ENCODE results near the gene ALOX5. TPM values are rescaled to one million over a fixed set of nuclear protein-coding genes. Genes with fewer than 3 reads are reported as not detected.

ALOX5 gene
- total and polyA plus RNA-seq, 10 of the 15 experiments (the other 5 are each of a cell fraction or from before 2014, with no cell fraction given): 0.43 to 102 (median 34.2) TPM

DNA sequence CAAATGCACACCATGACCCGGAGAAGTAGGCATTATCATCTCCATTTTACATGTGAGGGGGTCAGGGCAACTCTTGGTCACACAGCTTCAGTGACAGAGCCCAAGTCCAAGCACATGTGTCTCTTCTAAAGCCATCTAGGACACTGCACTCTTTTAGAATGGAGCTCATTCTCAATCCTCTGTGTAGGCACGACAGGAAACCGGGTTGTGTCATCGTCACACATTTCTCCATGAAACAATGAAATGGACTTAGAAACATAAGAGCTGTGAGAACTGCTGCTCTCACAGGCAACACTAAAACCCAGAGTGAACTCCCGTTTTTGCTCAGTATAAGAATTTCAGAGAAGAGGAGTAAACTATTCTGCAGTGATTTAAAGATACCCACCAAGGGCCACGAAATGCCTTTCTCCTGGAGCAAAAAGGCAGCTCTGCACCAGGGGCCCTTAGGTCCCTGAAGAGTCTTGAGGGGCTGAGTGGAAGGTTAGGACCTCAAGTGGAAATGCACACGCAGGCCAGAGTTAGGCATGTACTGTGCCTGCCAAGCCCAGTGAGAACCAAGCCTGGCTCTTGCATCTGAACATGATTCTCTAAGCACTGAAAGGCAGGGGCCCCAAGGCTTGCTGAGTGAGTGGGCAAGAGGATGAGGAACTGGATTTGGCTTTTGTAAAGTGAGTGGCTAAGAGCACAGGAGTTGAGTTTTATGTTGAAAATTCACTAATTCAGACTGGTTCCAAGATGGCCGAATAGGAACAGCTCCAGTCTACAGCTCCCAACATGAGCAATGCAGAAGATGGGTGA, 13.3 kb downstream of the ALOX5 start:
- FAIRE-seq (no peak), DNase-seq (ENCODE audit: low read depth, low spot score) (no peak), ATAC-seq (no peak)
- Histone ChIP-seq H3K4me2 (ENCODE audit: control insufficient read depth, insufficient read depth) (no peak overlapping the region), H4K20me1 (ENCODE audit: control insufficient read depth, insufficient read depth) (no peaks in the 10 kb centered on the region), H2AFZ (ENCODE audit: control insufficient read depth, low read depth, low read length) (no peak overlapping the region), H3K27me3 (replicated peaks in 1 of 2; ENCODE audit: control insufficient read depth in 2 of 2, insufficient read depth in 2 of 2, low read length in 1 of 2) (no peaks in the 10 kb centered on the region), H3K27ac (ENCODE audit: control insufficient read depth, insufficient read depth) (no peak overlapping the region), H3K9me3 (replicated peaks; ENCODE audit: control insufficient read depth, insufficient read depth, low read length) (no peaks in the 10 kb centered on the region; the same call in 2 of the 3 replicates), H3K36me3 (ENCODE audit: control insufficient read depth in 2 of 2, insufficient read depth in 2 of 2, low read length in 1 of 2) (peaks cover 0 to 21% of the 10 kb centered on the region in 2 experiments; a peak in 1 of 4 replicates), H3K79me2 (ENCODE audit: control insufficient read depth, insufficient read depth, low read length) (no peaks in the 10 kb centered on the region), H3K9ac (ENCODE audit: control insufficient read depth, insufficient read depth, low read length) (no peak overlapping the region), H3K4me1 (ENCODE audit: control insufficient read depth, insufficient read depth, low read length) (no peaks in the 10 kb centered on the region), H3K4me3 (no peak overlapping the region)
- RAD21 ChIA-PET (ENCODE audit: unreplicated experiment): no interaction called here
- in situ Hi-C loops (cut with MboI) (no loop called here), intact Hi-C loops (cut with micrococcal nuclease; ENCODE audit: unreplicated experiment) (no loop called here)
- CTCF ChIA-PET: no interaction called here
- SMC1A ChIA-PET (ENCODE audit: uncharacterized antibody, unreplicated experiment): no interaction called here
- WGBS (ENCODE audit: insufficient coverage, insufficient replicate concordance, low lambda C conversion rate, missing lambda C conversion rate): 91% methylated on average over 8 of the region's 8 CpGs
- POLR2A ChIA-PET: no interaction called here
- TF ChIP-seq, protein P1, sequence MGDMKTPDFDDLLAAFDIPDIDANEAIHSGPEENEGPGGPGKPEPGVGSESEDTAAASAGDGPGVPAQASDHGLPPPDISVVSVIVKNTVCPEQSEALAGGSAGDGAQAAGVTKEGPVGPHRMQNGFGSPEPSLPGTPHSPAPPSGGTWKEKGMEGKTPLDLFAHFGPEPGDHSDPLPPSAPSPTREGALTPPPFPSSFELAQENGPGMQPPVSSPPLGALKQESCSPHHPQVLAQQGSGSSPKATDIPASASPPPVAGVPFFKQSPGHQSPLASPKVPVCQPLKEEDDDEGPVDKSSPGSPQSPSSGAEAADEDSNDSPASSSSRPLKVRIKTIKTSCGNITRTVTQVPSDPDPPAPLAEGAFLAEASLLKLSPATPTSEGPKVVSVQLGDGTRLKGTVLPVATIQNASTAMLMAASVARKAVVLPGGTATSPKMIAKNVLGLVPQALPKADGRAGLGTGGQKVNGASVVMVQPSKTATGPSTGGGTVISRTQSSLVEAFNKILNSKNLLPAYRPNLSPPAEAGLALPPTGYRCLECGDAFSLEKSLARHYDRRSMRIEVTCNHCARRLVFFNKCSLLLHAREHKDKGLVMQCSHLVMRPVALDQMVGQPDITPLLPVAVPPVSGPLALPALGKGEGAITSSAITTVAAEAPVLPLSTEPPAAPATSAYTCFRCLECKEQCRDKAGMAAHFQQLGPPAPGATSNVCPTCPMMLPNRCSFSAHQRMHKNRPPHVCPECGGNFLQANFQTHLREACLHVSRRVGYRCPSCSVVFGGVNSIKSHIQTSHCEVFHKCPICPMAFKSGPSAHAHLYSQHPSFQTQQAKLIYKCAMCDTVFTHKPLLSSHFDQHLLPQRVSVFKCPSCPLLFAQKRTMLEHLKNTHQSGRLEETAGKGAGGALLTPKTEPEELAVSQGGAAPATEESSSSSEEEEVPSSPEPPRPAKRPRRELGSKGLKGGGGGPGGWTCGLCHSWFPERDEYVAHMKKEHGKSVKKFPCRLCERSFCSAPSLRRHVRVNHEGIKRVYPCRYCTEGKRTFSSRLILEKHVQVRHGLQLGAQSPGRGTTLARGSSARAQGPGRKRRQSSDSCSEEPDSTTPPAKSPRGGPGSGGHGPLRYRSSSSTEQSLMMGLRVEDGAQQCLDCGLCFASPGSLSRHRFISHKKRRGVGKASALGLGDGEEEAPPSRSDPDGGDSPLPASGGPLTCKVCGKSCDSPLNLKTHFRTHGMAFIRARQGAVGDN (IDR thresholded peaks at IDR 0.05): no peak
- TF ChIP-seq, protein P2, sequence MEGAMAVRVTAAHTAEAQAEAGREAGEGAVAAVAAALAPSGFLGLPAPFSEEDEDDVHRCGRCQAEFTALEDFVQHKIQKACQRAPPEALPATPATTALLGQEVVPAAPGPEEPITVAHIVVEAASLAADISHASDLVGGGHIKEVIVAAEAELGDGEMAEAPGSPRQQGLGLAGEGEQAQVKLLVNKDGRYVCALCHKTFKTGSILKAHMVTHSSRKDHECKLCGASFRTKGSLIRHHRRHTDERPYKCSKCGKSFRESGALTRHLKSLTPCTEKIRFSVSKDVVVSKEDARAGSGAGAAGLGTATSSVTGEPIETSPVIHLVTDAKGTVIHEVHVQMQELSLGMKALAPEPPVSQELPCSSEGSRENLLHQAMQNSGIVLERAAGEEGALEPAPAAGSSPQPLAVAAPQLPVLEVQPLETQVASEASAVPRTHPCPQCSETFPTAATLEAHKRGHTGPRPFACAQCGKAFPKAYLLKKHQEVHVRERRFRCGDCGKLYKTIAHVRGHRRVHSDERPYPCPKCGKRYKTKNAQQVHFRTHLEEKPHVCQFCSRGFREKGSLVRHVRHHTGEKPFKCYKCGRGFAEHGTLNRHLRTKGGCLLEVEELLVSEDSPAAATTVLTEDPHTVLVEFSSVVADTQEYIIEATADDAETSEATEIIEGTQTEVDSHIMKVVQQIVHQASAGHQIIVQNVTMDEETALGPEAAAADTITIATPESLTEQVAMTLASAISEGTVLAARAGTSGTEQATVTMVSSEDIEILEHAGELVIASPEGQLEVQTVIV (IDR thresholded peaks at IDR 0.05; ENCODE audit: borderline replicate concordance, partially characterized antibody): no peak
- TF ChIP-seq NR2C1 (IDR thresholded peaks at IDR 0.05): no peak
- TF ChIP-seq, protein P3, sequence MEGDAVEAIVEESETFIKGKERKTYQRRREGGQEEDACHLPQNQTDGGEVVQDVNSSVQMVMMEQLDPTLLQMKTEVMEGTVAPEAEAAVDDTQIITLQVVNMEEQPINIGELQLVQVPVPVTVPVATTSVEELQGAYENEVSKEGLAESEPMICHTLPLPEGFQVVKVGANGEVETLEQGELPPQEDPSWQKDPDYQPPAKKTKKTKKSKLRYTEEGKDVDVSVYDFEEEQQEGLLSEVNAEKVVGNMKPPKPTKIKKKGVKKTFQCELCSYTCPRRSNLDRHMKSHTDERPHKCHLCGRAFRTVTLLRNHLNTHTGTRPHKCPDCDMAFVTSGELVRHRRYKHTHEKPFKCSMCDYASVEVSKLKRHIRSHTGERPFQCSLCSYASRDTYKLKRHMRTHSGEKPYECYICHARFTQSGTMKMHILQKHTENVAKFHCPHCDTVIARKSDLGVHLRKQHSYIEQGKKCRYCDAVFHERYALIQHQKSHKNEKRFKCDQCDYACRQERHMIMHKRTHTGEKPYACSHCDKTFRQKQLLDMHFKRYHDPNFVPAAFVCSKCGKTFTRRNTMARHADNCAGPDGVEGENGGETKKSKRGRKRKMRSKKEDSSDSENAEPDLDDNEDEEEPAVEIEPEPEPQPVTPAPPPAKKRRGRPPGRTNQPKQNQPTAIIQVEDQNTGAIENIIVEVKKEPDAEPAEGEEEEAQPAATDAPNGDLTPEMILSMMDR (IDR thresholded peaks at IDR 0.05 in 2 of 3, conservative IDR thresholded peaks at IDR 0.05 in 1 of 3; ENCODE audit: control insufficient read depth in 2 of 3, extremely low read depth in 1 of 3, insufficient read depth in 1 of 3, low read depth in 3 of 3, low read length in 3 of 3): no peak
- TF ChIP-seq BRCA1 (IDR thresholded peaks at IDR 0.05; ENCODE audit: low read depth, low read length): no peak
- TF ChIP-seq DPF2 (IDR thresholded peaks at IDR 0.05): no peak
- TF ChIP-seq YBX1 (IDR thresholded peaks at IDR 0.05): no peak
- TF ChIP-seq, protein P4, sequence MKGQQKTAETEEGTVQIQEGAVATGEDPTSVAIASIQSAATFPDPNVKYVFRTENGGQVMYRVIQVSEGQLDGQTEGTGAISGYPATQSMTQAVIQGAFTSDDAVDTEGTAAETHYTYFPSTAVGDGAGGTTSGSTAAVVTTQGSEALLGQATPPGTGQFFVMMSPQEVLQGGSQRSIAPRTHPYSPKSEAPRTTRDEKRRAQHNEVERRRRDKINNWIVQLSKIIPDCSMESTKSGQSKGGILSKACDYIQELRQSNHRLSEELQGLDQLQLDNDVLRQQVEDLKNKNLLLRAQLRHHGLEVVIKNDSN (IDR thresholded peaks at IDR 0.05; ENCODE audit: borderline replicate concordance, extremely low read length, insufficient read depth, low read depth, low read length): no peak
- TF ChIP-seq GATAD2B (conservative IDR thresholded peaks at IDR 0.05; ENCODE audit: low read depth): no peak
- no peak for TF ChIP-seq YY1 (IDR thresholded peaks at IDR 0.05; ENCODE audit: low read depth, low read length)
- no peak for TF ChIP-seq RFX5 (IDR thresholded peaks at IDR 0.05; ENCODE audit: low read depth, low read length)
- TF ChIP-seq GABPA (IDR thresholded peaks at IDR 0.05; ENCODE audit: low read depth): no peak
- BruUV-seq (replicated peaks): no TSS peak
